Measurements from ENCODE around the gene KRIT1.
A peak's percentile ranks its signal among the peaks of the same experiment; 100 is the strongest.
"Not testable (repeated sequence)": the region's sequence is repeated elsewhere in the genome, so short reads cannot be mapped to it uniquely, and the experiment has no call there.

KRIT1 gene

DNA sequence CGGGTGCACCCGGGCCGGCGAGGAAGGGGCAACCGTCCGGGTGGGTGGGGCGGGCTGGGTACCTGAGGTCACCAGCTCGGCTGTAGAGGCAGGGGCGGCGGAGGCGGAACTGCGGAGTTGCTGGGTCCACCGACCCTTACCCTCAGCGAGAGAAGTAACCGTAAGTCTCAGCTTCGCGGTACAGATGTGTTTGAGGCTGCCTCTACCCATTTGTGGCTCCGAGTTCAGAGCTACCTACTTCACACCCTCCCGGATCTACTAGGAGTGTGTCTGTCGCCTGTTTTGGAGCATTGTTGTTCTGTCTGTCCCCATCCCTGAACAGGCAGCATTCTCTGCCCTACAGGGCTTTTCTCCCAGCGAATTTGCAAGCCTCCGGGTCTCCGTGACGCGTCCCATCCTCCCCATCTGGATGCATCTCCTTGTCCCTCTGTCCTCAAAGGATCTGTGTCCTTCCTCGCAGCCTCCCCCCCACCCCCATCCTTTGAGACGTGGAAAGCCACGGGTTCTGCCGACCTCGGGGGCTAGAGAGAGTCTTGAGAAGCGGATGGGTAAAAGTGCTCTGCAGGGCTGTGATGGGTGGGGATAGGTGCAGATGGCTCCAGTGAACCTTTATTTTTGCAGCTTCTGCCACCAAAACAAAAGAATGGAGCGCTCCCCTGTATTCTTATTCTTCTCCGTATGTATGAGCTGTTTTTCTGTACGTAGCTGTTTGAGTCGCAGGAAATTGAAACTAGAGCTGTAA is 817 bp upstream of the KRIT1 start:
- DNase-seq (ENCODE audit: low spot score), result peak; percentile 51

DNA sequence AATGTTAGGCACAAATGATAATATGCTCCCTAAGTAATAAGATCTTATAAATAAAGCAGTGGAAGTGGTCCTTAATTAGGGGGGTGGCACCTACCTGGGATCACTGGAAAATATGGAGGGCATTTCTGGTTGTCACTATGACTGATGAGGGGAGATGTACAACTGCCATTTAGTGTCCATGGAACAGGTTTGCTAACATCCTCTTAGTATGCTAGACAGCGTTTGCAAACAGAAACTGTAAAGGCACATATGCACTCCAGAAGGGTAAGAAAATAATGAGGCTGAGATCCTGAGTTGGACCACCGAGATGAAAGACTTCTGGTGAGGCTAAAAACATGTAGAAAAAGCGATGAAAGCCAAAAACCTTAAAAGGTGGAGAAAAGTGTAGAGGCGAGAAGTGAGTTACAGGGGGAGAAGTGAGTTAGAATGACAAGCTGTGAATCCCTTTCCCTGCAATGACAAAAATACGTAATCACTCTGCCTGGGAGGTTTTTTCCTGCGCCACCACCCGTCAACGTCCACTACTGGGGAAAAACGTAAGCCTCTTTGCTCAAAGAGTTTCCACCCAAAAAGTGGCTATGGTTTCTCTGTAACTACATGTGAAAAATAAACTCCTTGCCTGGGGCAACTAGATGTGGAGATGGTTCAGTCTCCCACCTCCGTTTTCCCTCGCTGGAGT is 767 bp downstream of the KRIT1 start:
- DNase-seq (ENCODE audit: low spot score), result peak; percentile 39

DNA sequence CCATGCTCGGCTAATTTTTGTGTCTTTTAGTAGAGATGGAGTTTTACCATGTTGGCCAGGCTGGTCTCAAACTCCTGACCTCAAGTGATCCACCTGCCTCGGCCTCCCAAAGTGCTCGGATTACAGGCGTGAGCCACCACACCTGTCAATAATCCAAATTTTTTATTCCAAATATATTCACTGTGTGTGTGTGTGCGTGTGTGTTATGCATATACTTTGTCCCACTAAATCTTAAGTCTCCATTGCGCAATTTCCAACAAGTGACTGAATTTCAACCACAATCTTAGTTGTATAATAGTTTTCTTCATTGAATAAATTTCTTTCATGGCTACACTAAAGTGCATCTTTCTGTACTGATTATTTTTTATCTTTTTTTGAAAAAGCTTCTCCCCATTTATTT is 2.7 kb downstream of the KRIT1 start:
- no peak for DNase-seq (ENCODE audit: low spot score)

DNA sequence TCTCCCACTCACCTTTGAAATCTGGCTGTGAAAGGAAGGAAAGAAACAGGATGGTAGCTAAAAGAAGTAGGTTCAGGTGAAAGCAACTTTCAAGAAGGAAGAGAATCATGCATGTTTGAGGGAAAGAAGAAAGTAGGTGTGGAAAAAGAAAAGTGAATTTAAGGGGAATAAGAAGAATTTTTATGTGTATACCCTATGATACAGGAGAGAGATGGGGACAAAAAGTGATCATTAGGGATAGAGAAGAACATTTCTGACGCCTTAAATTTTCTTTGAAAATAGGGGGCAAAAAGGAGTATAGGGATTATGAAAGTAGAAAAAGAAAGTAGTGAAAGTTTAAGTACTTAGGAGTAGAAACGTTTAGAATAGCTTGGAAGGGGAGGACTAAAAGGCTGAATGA is 15.2 kb downstream of the KRIT1 start:
- DNase-seq (ENCODE audit: low spot score), result no peak

DNA sequence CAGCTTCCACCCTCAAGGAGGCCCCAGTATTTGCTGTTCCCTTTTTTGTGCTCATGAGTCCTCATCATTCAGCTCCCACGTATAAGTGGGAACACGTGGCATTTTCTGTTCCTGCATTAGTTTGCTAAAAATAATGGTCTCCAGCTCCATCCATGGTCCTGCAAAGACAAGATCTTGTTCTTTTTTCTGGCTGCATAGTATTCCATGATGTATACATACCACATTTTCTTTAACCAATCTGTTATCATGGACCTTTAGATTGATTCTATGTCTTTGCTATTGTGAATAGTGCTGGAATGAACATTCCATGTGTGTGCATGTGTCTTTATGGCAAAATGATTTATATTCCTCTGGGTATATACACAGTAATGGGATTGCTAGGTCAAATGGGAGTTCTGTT is 17.0 kb downstream of the KRIT1 start:
- DNase-seq (ENCODE audit: low spot score), result no peak

DNA sequence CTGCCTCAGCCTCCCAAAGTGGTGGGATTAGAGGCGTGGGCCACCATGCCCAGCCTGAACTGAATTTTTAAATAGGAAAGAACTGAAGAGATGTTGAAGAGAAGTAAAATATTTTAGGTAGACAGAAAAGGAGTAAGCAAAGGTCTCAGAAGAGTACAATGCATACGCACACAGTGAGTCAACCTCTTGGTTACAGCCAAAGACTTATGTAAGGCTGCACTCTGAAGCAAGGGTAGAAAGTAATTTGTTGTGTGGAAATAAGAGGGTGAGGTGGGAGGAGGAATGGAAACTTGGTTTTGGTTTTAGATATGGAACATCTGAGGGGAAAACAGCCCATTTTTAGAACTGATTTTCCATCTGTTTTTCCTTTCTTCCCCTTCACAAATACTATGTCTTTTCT is 17.6 kb downstream of the KRIT1 start:
- DNase-seq (ENCODE audit: low spot score), result no peak

DNA sequence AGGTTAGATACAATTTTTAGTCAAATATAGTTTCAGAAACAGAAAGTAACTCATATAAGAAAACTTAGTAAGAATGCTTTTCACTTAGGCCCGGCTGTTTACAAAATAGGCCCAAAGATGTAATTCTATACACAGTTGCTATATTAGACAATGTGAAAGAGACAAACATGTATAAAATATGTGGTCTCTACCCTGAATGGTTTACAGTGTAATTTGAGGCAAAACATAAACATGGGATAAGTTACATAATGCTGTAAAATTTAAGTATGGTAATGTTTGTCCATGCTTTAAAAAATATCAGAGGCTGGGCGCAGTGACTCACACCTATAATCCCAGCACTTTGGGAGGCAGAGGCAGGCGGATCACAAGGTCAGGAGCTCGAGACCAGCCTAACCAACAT is 18.7 kb downstream of the KRIT1 start:
- no peak for DNase-seq (ENCODE audit: low spot score)

DNA sequence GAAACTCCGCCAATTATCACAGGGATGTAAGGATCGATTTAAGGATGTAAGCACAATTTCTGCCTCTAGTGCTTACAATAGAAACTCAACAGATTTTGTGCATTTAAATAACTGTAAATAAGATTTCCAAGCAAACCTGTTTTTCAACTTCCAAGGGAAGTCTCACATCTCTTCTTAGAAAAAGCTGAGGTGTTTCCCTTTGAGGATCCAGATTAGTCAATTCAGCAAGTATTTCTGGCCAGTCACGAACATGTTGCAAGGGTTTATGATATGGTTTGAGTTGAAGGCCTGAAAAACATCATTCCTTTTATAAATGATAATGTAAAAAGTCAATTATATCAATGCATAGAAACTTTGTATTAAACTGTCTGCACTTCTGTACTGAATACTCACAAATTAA is 23.9 kb downstream of the KRIT1 start:
- no peak for DNase-seq (ENCODE audit: low spot score)

DNA sequence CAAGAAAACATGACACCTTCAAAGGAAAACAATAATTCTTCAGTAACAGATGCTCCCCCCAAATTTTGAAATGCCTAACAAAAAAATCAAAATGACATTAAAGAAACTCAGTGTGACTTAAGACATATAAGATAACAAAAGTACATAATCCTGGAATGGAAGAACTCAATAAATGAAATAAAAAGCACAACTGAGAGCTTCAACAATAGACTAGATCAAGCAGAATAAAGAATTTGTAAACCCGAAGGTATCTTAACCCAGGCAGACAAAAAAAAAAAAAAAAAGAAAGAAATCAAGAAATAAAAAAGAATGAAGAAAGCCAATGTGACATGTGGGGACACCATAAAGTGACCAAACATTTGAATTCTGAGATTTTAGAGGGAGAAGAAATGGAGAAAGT is 39.0 kb downstream of the KRIT1 start:
- no peak for DNase-seq (ENCODE audit: low spot score)

DNA sequence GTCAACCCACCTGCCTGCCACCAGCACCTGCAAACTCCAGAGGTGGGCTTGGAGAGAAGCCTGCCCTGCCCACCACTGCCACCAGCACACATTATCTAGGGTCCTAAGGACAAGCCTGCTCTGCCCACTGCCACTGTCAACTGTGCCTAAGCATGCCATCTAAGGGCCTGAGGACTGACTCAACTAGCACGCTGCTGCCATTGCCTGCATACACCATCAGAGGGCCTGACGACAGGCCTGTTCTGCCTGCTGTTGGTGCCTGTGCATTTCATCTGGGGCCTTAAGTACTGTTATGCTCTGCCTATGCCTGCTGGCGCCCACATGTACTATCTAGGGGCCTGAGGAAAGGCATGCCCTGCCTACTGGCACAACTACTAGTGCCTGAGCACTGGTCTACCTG is 39.7 kb downstream of the KRIT1 start:
- DNase-seq (ENCODE audit: low spot score), result no peak

DNA sequence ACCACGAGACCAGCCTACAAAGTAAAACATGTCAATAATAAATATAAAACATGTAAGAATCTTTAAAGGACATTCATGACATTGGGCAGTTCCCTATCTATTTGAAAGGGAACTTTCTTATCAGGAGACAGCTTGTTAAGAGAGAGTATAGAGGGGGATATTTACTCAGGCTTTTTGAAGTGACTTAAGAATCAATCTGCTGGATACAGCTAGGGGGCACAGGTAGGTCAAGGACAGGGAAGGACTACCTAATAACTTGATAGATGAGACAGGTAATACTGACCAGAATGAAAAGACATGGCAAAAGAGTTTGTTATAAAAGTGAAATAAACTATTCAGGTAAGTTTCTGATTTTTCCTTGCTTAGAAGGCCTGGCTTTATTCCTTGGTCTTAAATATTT is 44.9 kb downstream of the KRIT1 start:
- no peak for DNase-seq (ENCODE audit: low spot score)

DNA sequence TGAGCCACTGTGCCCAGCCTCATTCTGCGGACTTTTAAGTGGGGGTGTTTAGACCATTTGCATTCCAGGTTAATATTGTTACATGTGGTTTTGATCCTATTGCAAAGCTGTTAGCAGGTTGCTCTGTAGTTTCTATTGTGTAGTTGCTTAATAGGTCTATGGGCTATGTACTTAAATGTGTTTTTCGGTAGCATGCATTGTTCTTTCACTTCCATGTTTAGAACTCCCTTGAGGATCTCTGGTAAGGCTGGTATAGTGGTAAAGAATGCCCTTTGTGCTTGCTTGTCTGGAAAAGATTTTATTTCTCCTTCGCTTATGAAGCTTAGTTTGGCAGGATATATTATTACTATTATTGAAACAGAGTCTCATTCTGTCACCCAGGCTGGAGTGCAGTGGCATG is 53.4 kb downstream of the KRIT1 start:
- no peak for DNase-seq (ENCODE audit: low spot score)

DNA sequence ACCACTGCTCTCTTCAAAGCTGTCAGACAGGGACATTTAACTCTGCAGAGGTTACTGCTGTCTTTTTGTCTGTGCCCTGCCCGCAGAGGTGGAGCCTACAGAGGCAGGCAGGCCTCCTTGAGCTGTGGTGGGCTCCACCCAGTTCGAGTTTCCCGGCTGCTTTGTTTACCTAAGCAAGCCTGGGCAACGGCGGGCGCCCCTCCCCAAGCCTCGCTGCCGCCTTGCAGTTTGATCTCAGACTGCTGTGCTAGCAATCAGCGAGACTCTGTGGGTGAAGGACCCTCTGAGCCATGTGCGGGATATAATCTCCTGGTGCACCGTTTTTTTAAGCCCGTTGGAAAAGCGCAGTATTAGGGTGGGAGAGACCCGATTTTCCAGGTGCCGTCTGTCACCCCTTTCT is 56.5 kb downstream of the KRIT1 start:
- not testable (repeated sequence) for DNase-seq (ENCODE audit: low spot score)

DNA sequence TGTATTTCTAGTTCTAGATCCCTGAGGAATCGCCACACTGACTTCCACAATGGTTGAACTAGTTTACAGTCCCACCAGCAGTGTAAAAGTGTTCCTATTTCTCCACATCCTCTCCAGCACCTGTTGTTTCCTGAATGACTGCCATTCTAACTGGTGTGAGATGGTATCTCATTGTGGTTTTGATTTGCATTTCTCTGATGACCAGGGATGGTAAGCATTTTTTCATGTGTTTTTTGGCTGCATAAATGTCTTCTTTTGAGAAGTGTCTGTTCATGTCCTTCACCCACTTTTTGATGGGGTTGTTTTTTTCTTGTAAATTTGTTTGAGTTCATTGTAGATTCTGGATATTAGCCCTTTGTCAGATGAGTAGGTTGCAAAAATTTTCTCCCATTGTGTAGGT is 61.4 kb downstream of the KRIT1 start:
- DNase-seq (ENCODE audit: low spot score), result not testable (repeated sequence)

DNA sequence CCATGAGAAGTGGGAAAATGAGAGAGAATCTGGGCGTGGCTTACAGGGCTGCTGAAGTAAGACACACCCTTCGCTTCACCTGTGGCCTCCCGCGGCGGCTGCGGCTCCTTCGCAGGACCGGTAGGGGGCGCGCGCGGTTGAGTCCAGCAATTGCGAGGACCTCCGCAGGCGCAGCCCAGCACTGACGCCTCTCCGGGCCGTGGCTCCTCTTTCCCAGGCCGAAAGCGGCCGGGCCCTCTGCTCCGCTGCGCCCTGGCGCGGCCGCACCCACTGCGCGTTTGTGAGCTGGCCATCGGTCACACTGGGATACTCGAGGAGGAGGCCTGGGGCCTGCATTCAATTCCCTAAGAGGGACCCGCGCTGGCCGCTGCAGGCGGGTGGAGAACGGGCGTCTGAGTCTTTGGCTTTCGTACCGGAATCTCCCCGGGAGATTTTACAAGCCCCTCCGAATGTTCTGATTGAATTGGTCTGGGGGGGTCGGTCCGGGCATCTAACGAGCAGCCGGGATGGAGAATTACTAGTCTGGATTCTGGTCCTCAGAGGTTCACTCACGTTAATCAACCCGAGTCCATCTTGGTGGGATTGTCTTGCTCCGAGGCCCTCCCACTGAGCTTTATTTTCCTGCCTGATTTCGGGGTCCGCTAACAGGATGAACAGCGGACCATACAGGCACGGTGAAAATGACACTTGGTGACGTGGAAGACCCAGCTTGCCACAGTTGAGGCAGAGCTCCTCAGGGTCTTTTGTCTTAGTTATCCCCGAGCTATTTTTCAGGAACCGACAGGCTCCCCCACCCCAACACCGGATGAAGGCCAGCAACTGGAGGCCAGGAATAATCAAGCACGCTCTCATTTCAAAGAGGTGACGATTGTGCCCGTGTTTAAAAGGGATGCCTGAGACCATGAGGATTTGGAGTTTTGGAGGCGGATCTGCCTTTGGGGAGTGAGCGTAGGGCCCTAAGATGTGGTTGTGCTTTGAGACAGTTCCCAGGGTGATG is 66.5 kb downstream of the KRIT1 start, which contains the start of gene LRRD1:
Gene LRRD1 (minus strand): TSS at position 215 of the 997 bp plus-strand sequence. CDS start 13,940 bp downstream, outside the sequence.
- DNase-seq (ENCODE audit: low spot score), result peak; percentile 94

DNA sequence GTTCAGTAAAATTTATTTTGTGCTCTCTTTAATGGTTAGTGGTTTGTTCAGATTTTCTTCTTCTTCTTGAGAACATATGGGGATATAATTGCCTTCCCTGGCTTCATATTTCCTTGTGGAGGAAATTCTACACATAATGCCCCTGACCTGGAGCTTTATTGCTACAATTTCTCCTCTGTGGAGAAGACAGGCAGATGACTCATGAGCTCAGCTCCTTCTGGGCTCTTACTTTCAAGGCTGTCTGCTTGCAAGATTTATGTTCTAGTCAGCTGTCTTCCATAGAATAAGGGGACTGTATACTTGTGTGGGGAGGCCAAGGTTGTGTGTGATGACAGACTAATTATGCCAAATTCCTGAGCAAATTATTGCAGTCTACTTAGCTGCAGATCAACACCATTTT is 68.4 kb downstream of the KRIT1 start:
- peak; percentile 20 for DNase-seq (ENCODE audit: low spot score)

DNA sequence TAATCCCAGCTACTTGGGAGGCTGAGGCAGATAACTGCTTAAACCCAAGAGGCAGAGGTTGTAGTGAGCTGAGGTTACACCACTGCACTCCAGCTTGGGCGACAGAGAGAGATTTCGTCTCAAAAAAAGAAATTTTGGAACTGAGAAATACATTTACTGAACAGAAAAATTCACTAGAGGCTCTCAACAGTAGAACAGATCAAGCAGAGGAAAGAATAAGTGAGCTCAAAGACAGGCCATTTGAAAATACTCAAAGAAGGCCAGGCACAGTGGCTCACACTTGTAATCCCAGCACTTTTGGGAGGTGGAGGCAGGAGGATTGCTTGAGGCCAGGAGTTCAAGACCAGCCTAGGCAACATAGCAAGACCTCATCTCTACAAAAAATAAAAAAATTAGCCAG is 76.2 kb downstream of the KRIT1 start:
- DNase-seq (ENCODE audit: low spot score), result not testable (repeated sequence)

DNA sequence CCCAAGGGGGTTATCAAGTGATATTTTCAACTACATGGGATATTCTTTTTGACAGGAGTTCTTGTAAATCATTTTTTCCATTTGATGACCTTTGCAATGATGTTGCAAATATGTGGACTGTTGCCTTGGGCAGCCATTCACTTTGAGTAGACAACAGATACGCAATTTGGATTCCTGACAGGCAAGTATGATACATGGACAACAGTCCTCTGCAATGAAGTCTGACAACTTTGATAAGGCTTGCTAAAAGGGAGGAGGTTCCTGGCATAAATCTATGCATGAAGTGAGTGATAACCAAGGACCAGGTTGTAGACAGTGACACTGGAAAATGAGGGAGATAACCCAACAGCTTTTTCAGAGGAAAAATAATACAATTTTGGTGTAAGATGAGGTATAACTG is 84.4 kb downstream of the KRIT1 start:
- DNase-seq (ENCODE audit: low spot score), result no peak

DNA sequence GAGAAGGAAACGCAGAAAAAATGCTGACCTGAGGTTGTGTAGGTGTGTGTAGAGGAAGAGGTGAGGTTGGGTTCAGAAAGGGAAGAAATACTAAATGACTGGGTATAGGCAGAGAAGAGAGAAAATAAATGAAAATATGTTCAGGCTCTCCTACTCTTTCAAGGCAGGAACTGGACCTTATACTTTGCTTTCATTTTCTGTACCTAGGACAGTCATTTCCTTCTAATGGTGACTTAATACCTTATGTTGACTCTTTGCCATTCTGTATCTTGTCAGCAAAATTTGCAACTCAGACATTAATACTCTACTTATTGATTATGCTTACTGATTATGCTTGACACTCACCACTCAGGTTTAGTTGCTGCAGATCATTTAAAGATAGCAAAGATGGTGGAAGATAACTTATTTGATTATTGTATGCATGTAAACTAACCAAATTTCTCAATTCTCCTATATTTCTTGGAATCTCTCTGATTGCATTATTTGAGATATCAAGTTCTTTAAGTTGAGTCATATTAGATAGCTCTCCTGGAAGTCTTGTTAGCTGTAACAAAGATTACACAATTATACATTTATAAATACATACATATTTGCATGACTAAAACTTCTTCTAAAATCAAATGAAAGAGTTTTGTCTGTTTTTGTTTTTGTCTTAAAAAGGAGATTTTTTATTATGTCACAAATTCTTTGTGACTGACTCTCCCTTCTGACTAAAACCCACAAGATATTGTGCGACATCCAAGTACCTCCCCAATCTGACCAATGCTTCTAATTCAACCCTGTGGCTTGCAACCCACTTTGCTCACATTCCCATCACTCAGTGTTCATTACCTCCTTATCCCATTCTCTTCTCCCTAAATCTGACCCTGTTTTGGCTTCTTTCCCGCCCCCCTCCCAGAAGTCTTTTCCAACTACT is 86.8 kb downstream of the KRIT1 start:
- peak; percentile 88 for DNase-seq (ENCODE audit: low spot score)

DNA sequence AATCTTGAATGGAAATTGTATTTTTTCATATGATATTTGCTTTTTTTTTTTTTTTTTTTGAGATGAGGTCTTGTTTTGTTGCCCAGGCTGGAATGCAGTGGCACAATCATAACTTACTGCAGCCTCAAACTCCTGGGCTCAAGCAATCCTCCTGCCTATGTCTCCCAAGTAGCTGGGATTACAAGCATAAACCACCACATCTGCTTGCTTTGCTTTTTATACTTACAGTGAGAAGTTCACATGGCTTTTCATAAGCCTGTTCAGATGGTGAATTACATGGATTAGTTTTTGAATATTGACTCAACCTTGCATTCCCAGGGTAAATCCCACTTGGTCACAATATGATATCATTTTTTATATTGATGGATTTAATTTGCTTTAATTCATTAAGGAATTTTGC is 88.7 kb downstream of the KRIT1 start:
- DNase-seq (ENCODE audit: low spot score), result no peak

DNA sequence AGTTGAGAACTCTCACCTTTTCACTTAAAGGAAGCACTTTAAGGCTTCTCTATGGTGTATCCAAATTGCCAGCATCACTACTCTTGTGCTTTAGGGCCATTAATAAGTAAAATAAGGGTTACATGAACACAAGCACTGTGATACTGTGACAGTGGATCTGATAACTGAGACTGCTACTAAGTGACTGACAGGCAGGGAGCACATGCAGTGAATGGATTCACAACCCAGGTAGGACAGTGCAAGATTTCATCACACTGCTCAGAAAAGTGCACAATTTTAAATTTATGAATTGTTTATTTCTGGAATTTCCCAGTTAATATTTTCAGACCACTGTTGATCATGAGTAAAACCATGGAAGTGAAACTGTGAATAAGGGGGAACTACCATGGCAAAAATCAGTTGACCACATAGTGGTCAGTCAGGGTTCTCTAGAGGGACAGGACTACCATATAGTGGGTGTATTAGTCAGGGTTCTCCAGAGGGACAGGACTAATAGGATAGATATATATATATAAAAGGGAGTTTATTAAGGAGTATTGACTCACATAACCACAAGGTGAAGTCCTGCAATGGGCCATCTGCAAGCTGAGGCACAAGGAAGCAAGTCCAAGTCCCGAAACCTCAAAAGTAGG is 90.5 kb downstream of the KRIT1 start:
- DNase-seq (ENCODE audit: low spot score), result no peak
